KMS-11 (cell line): Measurements from ENCODE around the gene CNOT10.

Experiments used
- H2AFZ ChIP-seq: fragments of 200-600 bp; sonication (generic); 2 replicates; pipeline ENCODE4 v1.6.1; 2016; ENCODE audit warnings: antibody characterized with exemption, mixed run types, low read depth
- H3K27ac ChIP-seq: fragments of 200-600 bp; sonication (generic); 2 replicates; pipeline ENCODE4 v1.6.1; 2016; ENCODE audit warnings: mild to moderate bottlenecking, mixed run types
- H3K27me3 ChIP-seq: fragments of 200-600 bp; sonication (generic); 2 replicates; pipeline ENCODE4 v1.6.1; 2017; ENCODE audit warnings: mild to moderate bottlenecking, low read depth, mixed run types, moderate library complexity; ENCODE audit not compliant: insufficient read depth
- H3K36me3 ChIP-seq: fragments of 200-600 bp; sonication (generic); 2 replicates; pipeline ENCODE4 v1.6.1; 2017; ENCODE audit warnings: mild to moderate bottlenecking, mixed run types; ENCODE audit not compliant: insufficient read depth
- H3K4me1 ChIP-seq: fragments of 200-600 bp; sonication (generic); 2 replicates; pipeline ENCODE4 v1.6.1; 2016; ENCODE audit warnings: mild to moderate bottlenecking, low read depth, mixed run types; ENCODE audit not compliant: poor library complexity, severe bottlenecking
- H3K4me2 ChIP-seq: fragments of 200-600 bp; sonication (generic); 2 replicates; pipeline ENCODE4 v1.7.0; 2016; ENCODE audit warnings: mild to moderate bottlenecking, mixed run types
- H3K4me3 ChIP-seq: fragments of 200-600 bp; sonication (generic); IDR thresholded peaks from 2 replicates; pipeline ENCODE4 v1.6.1; 2017; ENCODE audit warnings: low read depth, low read length, mixed read lengths; ENCODE audit not compliant: insufficient read depth
- H3K79me2 ChIP-seq: fragments of 200-600 bp; sonication (generic); 2 replicates; pipeline ENCODE4 v1.6.1; 2016; ENCODE audit warnings: low read depth, mixed run types; ENCODE audit not compliant: insufficient read depth
- H3K9ac ChIP-seq: fragments of 200-600 bp; sonication (generic); 2 replicates; pipeline ENCODE4 v1.6.1; 2016; ENCODE audit warnings: mild to moderate bottlenecking, mixed run types
- H4K20me1 ChIP-seq: fragments of 200-600 bp; sonication (generic); 2 replicates; pipeline ENCODE4 v1.6.1; 2016; ENCODE audit warnings: mild to moderate bottlenecking, mixed run types; ENCODE audit not compliant: insufficient read depth
- TF ChIP-seq, protein P1 (sequence below): fragments of 200-600 bp; sonication (generic); conservative IDR thresholded peaks from 2 replicates; pipeline ENCODE4 v1.6.1; 2017; ENCODE audit warnings: low read depth, mild to moderate bottlenecking, antibody characterized with exemption, low read length, moderate library complexity, mixed read lengths

Gene CNOT10

DNA sequence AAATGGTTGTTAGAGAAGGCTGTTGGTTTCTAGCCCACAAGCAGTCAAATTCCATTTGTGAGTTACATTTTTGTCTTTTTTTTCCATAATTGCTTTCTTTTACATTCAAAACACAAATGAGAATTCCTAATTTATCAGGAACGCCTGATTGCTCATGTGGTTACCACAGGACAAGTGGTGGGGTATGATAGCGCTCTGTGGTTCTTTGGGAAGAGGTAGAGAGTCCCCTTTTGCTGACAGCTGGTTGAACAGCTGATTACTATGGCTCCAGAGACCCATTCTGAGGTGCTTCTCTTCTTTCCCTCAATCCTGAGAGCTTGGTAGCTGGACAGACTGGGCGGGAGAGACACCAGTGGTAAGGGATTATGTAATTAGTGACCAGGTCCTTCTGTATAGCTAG lies 24.4 kb downstream of the CNOT10 start:
- no peaks in the 10 kb centered on the region for H3K36me3 ChIP-seq
- H2AFZ ChIP-seq, result no peak overlapping the region
- no peaks in the 10 kb centered on the region for H3K27me3 ChIP-seq
- TF ChIP-seq, protein P1, sequence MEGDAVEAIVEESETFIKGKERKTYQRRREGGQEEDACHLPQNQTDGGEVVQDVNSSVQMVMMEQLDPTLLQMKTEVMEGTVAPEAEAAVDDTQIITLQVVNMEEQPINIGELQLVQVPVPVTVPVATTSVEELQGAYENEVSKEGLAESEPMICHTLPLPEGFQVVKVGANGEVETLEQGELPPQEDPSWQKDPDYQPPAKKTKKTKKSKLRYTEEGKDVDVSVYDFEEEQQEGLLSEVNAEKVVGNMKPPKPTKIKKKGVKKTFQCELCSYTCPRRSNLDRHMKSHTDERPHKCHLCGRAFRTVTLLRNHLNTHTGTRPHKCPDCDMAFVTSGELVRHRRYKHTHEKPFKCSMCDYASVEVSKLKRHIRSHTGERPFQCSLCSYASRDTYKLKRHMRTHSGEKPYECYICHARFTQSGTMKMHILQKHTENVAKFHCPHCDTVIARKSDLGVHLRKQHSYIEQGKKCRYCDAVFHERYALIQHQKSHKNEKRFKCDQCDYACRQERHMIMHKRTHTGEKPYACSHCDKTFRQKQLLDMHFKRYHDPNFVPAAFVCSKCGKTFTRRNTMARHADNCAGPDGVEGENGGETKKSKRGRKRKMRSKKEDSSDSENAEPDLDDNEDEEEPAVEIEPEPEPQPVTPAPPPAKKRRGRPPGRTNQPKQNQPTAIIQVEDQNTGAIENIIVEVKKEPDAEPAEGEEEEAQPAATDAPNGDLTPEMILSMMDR, result no peak
- no peaks in the 10 kb centered on the region for H3K79me2 ChIP-seq
- H3K4me1 ChIP-seq, result peaks cover 2% of the 10 kb centered on the region
- no peak overlapping the region for H3K4me2 ChIP-seq
- no peak overlapping the region for H3K4me3 ChIP-seq
- no peak overlapping the region for H3K27ac ChIP-seq
- H4K20me1 ChIP-seq, result no peaks in the 10 kb centered on the region
- no peak overlapping the region for H3K9ac ChIP-seq

DNA sequence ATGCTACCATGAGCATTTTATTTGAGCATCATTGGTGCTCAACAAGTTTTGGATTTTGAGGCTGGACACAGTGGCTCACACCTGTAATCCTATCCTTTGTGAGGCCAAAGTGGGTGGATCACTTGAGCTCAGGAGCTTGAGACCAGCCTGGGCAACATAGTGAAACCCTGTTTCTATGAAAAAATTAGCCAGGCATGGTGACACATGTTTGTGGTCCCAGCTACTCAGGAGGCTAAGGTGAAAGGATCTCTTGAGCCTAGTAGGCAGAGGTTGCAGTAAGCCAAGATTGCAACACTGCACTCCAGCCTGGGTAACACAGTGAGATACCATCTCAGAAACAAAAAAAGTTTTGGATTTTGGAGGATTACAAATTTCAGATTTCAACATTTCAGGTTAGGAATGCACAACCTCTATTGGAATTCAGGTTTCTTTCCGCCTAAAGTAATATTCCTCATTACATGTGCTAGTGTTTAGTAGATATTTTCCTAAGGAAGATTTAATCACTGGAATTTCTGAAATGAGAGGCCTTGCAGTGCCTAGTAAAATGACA lies 27.6 kb downstream of the CNOT10 start:
- H3K36me3 ChIP-seq, result no peaks in the 10 kb centered on the region
- H3K79me2 ChIP-seq, result no peaks in the 10 kb centered on the region
- H3K27ac ChIP-seq, result no peak overlapping the region
- TF ChIP-seq, protein P1, result no peak
- no peak overlapping the region for H2AFZ ChIP-seq
- no peak overlapping the region for H3K4me3 ChIP-seq
- no peaks in the 10 kb centered on the region for H3K27me3 ChIP-seq
- no peak overlapping the region for H3K9ac ChIP-seq
- H3K4me1 ChIP-seq, result no peaks in the 10 kb centered on the region
- H4K20me1 ChIP-seq, result no peaks in the 10 kb centered on the region
- no peak overlapping the region for H3K4me2 ChIP-seq

DNA sequence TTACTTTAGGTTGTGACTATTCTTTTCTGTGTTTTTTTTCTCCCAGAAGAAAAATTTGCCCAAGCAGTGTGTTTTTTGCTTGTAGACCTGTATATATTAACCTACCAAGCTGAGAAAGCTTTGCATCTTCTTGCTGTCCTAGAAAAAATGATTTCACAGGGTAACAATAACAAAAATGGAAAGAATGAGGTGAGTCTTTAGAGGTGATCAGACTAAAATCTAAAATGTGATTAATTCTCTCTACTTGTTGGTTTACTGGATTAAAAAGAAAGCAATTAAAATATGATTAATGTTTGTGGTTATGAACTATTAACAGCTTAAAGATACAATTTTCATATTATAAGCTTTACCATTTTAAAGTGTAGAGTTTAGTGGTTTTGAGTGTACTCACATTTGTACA lies 28.2 kb downstream of the CNOT10 start:
- Histone ChIP-seq H3K4me3 (no peak overlapping the region), H4K20me1 (no peaks in the 10 kb centered on the region), H3K27me3 (no peaks in the 10 kb centered on the region), H3K27ac (no peak overlapping the region), H3K36me3 (no peaks in the 10 kb centered on the region), H3K9ac (no peak overlapping the region), H3K79me2 (no peaks in the 10 kb centered on the region), H2AFZ (no peak overlapping the region), H3K4me1 (no peaks in the 10 kb centered on the region), H3K4me2 (no peak overlapping the region)
- TF ChIP-seq, protein P1, result no peak

DNA sequence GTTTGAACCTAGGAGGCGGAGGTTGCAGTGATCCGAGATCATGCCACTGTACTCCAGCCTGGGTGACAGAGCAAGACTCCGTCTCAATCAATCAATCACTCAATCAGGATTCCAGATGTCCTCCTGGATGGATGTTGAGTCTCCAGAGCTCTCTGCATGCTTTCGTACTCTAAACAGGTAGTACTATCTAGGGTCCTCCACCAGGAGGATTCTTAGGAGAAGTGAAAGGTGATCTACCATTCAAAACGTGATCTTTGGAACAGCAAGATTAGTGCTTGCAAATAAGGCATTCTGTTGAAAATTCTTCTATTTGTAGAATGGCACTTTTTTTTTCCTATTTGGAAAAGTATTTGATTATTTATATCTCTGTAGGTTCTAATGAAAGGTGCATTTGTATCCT lies 34.3 kb downstream of the CNOT10 start:
- Histone ChIP-seq H3K36me3 (no peaks in the 10 kb centered on the region), H3K27me3 (no peaks in the 10 kb centered on the region), H3K79me2 (no peaks in the 10 kb centered on the region), H3K27ac (no peak overlapping the region), H3K4me1 (no peaks in the 10 kb centered on the region), H3K9ac (no peak overlapping the region), H3K4me2 (no peak overlapping the region), H4K20me1 (no peaks in the 10 kb centered on the region), H2AFZ (no peak overlapping the region), H3K4me3 (no peak overlapping the region)
- TF ChIP-seq, protein P1, result no peak
